SK-N-MC (cell line): ENCODE results near the gene COL15A1.
"Not testable (repeated sequence)": the region's sequence is repeated elsewhere in the genome, so short reads cannot be mapped to it uniquely, and the experiment has no call there.

Experiments
- DNase-seq: peaks from one replicate; pipeline ENCODE4 v3.0.0-alpha.2; 2011; ENCODE audit warnings: low read depth, low spot score
- H3K27ac ChIP-seq: fragments of 200-600 bp; sonication (generic); 2 replicates; pipeline ENCODE4 v1.5.1; 2016; ENCODE audit warnings: mixed run types
- H3K36me3 ChIP-seq: fragments of 200-600 bp; sonication (generic); 2 replicates; pipeline ENCODE4 v1.6.1; 2017; ENCODE audit warnings: antibody characterized with exemption, low read length, mixed read lengths; ENCODE audit not compliant: insufficient read depth
- H3K4me3 ChIP-seq: fragments of 200-600 bp; sonication (generic); 2 replicates; pipeline ENCODE4 v1.5.1; 2016
- H3K9ac ChIP-seq: fragments of 200-600 bp; sonication (generic); 2 replicates; pipeline ENCODE4 v1.8.0; 2017; ENCODE audit warnings: mixed run types, mixed read lengths; ENCODE audit not compliant: insufficient read length
- H3K9me3 ChIP-seq: fragments of 200-600 bp; sonication (generic); 2 replicates; pipeline ENCODE4 v1.6.1; 2017; ENCODE audit warnings: low read depth, mild to moderate bottlenecking, antibody characterized with exemption, low read length, moderate library complexity, mixed read lengths
- EZH2 ChIP-seq: fragments of 200-600 bp; sonication (generic); IDR thresholded peaks from one replicate; pipeline ENCODE4 v1.6.1; 2017; ENCODE audit warnings: antibody characterized with exemption
- FOXP2 ChIP-seq: optimal IDR thresholded peaks from 2 replicates; pipeline ENCODE3; 2011; ENCODE audit warnings: mild to moderate bottlenecking, moderate library complexity; ENCODE audit not compliant: insufficient read depth; ENCODE audit errors: extremely low read length, control extremely low read depth
- POLR2AphosphoS5 ChIP-seq: IDR thresholded peaks from 2 replicates; pipeline ENCODE4 v1.6.1; 2012; ENCODE audit warnings: mild to moderate bottlenecking, low read depth, low read length, borderline replicate concordance

The COL15A1 gene

DNA sequence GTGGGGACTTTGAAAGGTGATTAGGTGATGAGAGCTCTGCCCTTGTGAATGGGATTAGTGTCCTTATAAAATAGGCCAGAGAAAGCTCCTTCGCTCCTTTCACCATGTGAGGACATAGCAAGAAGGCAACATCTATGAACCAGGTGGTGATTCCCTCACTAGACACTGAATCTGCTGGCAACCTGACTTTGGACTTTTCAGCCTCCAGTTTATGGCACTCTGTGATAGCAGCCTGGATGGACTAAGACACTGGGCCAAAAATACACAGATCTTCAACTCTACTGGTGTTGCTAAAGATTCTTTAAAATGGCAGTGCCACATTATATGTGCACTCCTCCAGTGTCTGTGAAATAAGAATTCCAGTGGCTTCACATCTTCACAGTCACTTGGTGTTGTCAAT lies 41.2 kb upstream of the COL15A1 start:
- no peak for DNase-seq
- TF ChIP-seq FOXP2 (no peak), EZH2 (no peak), POLR2AphosphoS5 (no peak)
- H3K9ac ChIP-seq: no peak overlapping the region
- no peak overlapping the region for H3K27ac ChIP-seq
- no peak overlapping the region for H3K4me3 ChIP-seq
- no peaks in the 10 kb centered on the region for H3K9me3 ChIP-seq
- no peaks in the 10 kb centered on the region for H3K36me3 ChIP-seq

DNA sequence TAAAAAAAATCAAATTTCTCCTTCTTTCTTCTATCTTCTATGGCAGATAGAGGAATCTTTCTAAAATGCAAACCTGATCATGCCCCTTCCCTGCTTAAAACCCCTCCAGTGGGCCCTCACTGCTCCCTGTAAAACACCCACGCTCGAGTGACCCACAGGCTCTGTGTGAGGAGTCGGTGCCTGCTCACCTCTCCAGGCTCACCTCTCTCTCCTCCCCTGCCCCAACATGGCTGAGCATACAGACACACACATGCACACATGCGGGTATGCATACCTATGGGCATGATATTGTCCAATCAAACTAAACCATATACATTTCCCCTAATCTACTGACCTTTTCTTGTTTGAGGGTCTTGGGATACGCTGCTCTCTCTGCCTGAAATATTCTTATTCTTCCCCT lies 40.8 kb upstream of the COL15A1 start:
- TF ChIP-seq FOXP2: no peak
- no peak for TF ChIP-seq POLR2AphosphoS5
- no peak for DNase-seq
- Histone ChIP-seq H3K4me3 (no peak overlapping the region), H3K36me3 (no peaks in the 10 kb centered on the region), H3K9ac (no peak overlapping the region), H3K9me3 (no peaks in the 10 kb centered on the region), H3K27ac (no peak overlapping the region)

GRCh38 chr9:98903961-98904411 lies 39.7 kb upstream of the COL15A1 start:
- H3K9ac ChIP-seq: no peak overlapping the region
- no peak for TF ChIP-seq EZH2
- H3K27ac ChIP-seq: no peak overlapping the region
- no peak overlapping the region for H3K4me3 ChIP-seq
- H3K9me3 ChIP-seq: no peaks in the 10 kb centered on the region
- H3K36me3 ChIP-seq: no peaks in the 10 kb centered on the region
- DNase-seq: no peak

DNA sequence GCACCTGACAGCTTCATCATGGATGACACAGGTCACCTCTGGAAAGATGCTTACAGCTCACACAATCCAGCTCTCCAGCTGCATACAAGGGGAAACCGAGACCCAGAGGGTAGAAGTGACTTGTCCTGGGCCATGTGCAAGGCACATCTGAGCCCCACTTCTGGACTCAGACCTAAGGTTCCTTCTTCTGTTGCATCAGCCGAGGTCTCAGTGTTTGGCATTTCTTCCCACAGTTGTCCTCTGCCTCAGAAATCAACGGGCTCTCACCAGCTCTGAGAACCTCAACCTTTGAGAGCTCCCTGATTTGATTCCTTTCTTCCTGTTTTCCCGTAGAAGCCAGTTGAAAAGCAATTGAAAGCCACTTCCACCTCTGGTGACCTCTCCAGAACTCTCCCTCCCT lies 38.7 kb upstream of the COL15A1 start:
- Histone ChIP-seq H3K9me3 (no peaks in the 10 kb centered on the region), H3K9ac (no peak overlapping the region), H3K4me3 (no peak overlapping the region), H3K27ac (no peak overlapping the region), H3K36me3 (no peaks in the 10 kb centered on the region)
- no peak for TF ChIP-seq EZH2
- TF ChIP-seq FOXP2: no peak
- no peak for TF ChIP-seq POLR2AphosphoS5
- DNase-seq: no peak

GRCh38 chr9:98906273-98907040 lies 37.2 kb upstream of the COL15A1 start:
- no peaks in the 10 kb centered on the region for H3K36me3 ChIP-seq
- H3K4me3 ChIP-seq: no peak overlapping the region
- no peak overlapping the region for H3K9ac ChIP-seq
- H3K9me3 ChIP-seq: no peaks in the 10 kb centered on the region
- DNase-seq: no peak
- TF ChIP-seq EZH2 (no peak), POLR2AphosphoS5 (no peak), FOXP2 (no peak)
- no peak overlapping the region for H3K27ac ChIP-seq

DNA sequence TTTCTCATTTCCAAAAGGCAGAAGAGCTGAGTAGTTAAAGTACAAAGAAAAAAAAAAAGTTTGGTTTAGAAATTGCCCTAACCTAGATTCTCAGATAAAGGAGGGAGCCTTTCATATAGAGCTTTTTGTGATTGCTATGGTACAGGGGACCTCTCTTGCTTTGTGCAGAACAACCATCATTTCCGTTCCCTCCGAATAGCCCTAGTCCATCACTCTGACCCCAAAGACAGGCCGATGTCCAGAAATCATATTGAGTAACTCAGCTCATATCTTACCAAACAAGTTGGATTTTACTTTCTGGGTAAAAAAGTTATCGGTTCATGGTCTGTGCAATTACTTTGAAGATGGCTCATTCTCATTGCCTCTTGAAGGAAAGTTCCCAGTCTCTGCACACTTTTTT lies 36.7 kb upstream of the COL15A1 start:
- no peak overlapping the region for H3K27ac ChIP-seq
- H3K9me3 ChIP-seq: no peaks in the 10 kb centered on the region
- DNase-seq: no peak
- no peak for TF ChIP-seq FOXP2
- H3K36me3 ChIP-seq: no peaks in the 10 kb centered on the region
- H3K9ac ChIP-seq: no peak overlapping the region
- H3K4me3 ChIP-seq: no peak overlapping the region

DNA sequence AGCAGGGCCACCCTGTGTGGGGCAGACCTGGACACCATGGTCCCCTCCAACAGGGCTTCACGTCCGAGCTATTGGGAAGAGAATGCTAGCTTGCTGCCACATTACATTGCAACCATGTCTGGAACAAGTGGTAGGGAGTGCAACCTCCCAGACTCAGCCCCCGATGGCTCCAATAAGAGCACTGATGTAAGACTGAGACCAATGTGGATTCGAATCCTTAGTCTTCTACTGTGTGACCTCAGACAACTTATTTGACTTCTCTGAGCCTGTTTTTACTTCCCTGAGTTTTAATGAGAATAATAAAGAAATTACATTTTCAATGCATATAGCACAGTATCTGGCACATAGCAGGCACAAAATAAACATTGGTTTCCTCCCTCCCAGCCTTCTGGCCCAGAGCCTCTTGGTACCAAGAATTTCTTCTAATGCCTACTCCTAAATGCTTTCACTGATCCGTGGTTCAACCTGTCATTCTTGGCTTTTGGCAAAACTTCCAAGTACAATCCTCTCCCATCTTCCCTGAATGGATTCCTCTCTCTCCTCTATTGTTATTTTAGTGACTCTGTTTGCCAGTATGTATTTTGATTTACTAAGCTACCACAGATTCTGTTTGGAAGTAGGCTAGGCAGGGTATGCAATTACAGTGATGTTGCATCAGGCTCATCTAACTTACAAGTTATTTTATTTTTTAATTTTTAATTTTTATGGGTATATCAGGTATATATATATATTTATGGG lies 34.6 kb upstream of the COL15A1 start:
- Histone ChIP-seq H3K36me3 (no peaks in the 10 kb centered on the region), H3K9me3 (no peaks in the 10 kb centered on the region), H3K27ac (no peak overlapping the region), H3K4me3 (no peak overlapping the region), H3K9ac (no peak overlapping the region)
- no peak for TF ChIP-seq POLR2AphosphoS5
- TF ChIP-seq EZH2: no peak
- TF ChIP-seq FOXP2: no peak
- no peak for DNase-seq

GRCh38 chr9:98909935-98910334 lies 33.8 kb upstream of the COL15A1 start:
- H3K4me3 ChIP-seq: no peak overlapping the region
- no peaks in the 10 kb centered on the region for H3K36me3 ChIP-seq
- H3K27ac ChIP-seq: no peak overlapping the region
- H3K9ac ChIP-seq: no peak overlapping the region
- H3K9me3 ChIP-seq: no peaks in the 10 kb centered on the region
- TF ChIP-seq EZH2: no peak
- TF ChIP-seq POLR2AphosphoS5: no peak
- TF ChIP-seq FOXP2: no peak
- DNase-seq: no peak

DNA sequence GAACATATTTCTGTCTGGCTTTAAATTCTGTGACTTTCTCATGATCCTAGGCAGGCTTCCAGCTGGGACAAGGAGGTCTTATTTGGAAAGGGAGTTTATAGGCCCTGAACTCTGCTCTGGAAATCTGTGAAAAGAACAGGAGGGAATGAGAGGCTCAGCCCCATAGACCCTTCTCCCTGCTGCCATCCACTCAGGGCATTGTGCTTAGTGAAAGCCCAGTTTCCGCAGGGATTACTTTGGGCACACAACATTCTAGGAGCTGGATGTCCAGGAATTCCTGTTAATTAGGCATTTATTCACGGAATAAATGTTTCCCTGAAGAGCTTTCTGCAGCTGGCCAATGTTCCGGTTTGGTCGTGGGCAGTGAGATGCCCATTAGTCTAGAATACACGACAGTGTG lies 32.7 kb upstream of the COL15A1 start:
- no peak overlapping the region for H3K4me3 ChIP-seq
- TF ChIP-seq EZH2 (no peak), FOXP2 (no peak), POLR2AphosphoS5 (no peak)
- no peak overlapping the region for H3K27ac ChIP-seq
- H3K36me3 ChIP-seq: no peaks in the 10 kb centered on the region
- no peak for DNase-seq
- H3K9ac ChIP-seq: no peak overlapping the region
- H3K9me3 ChIP-seq: no peaks in the 10 kb centered on the region

DNA sequence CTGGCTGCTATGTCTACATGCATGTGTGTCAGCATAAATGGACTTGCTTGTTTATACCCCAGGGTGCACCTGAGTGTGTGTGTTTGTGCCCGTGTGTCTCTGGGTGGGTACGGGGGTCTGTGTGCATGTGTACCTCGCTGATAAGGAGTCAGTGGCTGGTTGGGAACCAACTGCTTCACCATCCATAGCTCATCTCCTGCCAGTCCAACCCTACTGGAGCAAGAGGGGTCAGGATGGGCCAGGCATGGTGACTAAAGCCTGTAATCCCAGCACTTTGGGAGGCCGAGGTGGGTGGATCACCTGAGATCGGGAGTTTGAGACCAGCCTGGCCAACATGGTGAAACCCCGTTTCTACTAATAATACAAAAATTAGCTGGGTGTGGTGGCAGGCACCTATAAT lies 32.0 kb upstream of the COL15A1 start:
- H3K36me3 ChIP-seq, H3K9me3 ChIP-seq, DNase-seq, H3K9ac ChIP-seq, H3K4me3 ChIP-seq, H3K27ac ChIP-seq: not testable (repeated sequence)
